Measurements from ENCODE around the gene MYO1D.

GRCh38 chr17:32569171-32570080 lies 307.5 kb downstream of the MYO1D start:
- TF ChIP-seq, protein P1, sequence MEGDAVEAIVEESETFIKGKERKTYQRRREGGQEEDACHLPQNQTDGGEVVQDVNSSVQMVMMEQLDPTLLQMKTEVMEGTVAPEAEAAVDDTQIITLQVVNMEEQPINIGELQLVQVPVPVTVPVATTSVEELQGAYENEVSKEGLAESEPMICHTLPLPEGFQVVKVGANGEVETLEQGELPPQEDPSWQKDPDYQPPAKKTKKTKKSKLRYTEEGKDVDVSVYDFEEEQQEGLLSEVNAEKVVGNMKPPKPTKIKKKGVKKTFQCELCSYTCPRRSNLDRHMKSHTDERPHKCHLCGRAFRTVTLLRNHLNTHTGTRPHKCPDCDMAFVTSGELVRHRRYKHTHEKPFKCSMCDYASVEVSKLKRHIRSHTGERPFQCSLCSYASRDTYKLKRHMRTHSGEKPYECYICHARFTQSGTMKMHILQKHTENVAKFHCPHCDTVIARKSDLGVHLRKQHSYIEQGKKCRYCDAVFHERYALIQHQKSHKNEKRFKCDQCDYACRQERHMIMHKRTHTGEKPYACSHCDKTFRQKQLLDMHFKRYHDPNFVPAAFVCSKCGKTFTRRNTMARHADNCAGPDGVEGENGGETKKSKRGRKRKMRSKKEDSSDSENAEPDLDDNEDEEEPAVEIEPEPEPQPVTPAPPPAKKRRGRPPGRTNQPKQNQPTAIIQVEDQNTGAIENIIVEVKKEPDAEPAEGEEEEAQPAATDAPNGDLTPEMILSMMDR (IDR thresholded peaks at IDR 0.05; ENCODE audit: low read depth, low read length, missing input control): no peak
- TF ChIP-seq TAF1 (conservative IDR thresholded peaks at IDR 0.05): no peak
- no peak for TF ChIP-seq RAD21 (IDR thresholded peaks at IDR 0.05)
- TF ChIP-seq SP1 (IDR thresholded peaks at IDR 0.05): no peak
- TF ChIP-seq EGR1 (IDR thresholded peaks at IDR 0.05; ENCODE audit: low read depth in 2 of 2): no peak
- TF ChIP-seq, protein P2, sequence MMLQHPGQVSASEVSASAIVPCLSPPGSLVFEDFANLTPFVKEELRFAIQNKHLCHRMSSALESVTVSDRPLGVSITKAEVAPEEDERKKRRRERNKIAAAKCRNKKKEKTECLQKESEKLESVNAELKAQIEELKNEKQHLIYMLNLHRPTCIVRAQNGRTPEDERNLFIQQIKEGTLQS (IDR thresholded peaks at IDR 0.05): no peak
- TF ChIP-seq YY1 (IDR thresholded peaks at IDR 0.05): no peak
- TF ChIP-seq, protein P3, sequence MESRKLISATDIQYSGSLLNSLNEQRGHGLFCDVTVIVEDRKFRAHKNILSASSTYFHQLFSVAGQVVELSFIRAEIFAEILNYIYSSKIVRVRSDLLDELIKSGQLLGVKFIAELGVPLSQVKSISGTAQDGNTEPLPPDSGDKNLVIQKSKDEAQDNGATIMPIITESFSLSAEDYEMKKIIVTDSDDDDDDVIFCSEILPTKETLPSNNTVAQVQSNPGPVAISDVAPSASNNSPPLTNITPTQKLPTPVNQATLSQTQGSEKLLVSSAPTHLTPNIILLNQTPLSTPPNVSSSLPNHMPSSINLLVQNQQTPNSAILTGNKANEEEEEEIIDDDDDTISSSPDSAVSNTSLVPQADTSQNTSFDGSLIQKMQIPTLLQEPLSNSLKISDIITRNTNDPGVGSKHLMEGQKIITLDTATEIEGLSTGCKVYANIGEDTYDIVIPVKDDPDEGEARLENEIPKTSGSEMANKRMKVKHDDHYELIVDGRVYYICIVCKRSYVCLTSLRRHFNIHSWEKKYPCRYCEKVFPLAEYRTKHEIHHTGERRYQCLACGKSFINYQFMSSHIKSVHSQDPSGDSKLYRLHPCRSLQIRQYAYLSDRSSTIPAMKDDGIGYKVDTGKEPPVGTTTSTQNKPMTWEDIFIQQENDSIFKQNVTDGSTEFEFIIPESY (IDR thresholded peaks at IDR 0.05): no peak
- no peak for TF ChIP-seq NR2F2 (IDR thresholded peaks at IDR 0.05)
- TF ChIP-seq, protein P4, sequence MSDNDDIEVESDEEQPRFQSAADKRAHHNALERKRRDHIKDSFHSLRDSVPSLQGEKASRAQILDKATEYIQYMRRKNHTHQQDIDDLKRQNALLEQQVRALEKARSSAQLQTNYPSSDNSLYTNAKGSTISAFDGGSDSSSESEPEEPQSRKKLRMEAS (IDR thresholded peaks at IDR 0.05): no peak
- no peak for TF ChIP-seq HNF4G (IDR thresholded peaks at IDR 0.05)
- no peak for TF ChIP-seq FOXA2 (IDR thresholded peaks at IDR 0.05)
- TF ChIP-seq GABPA (IDR thresholded peaks at IDR 0.05 in 1 of 2, conservative IDR thresholded peaks at IDR 0.05 in 1 of 2): no peak

Data from liver (tissue), 3 donors.